WTC11 (cell line): ENCODE results near the gene AADAT.

Experiments
- E2F1 ChIP-seq: sonication (generic); formaldehyde crosslinking; IDR thresholded peaks from 2 replicates; pipeline ENCODE4 v1.8.0; 2022; ENCODE audit warnings: mild to moderate bottlenecking, missing genetic modification reagents
- FOXJ3 ChIP-seq: sonication (generic); formaldehyde crosslinking; IDR thresholded peaks from 2 replicates; pipeline ENCODE4 v1.9.0; 2021; ENCODE audit warnings: missing genetic modification reagents, mild to moderate bottlenecking, borderline replicate concordance
- USF2 ChIP-seq: sonication (generic); formaldehyde crosslinking; IDR thresholded peaks from 2 replicates; pipeline ENCODE4 v1.8.1; 2023; ENCODE audit warnings: mild to moderate bottlenecking, missing genetic modification reagents, moderate library complexity
- TF ChIP-seq, protein P1 (sequence below): sonication (generic); formaldehyde crosslinking; IDR thresholded peaks from 2 replicates; pipeline ENCODE4 v1.8.0; 2022; ENCODE audit warnings: mild to moderate bottlenecking, missing genetic modification reagents

GRCh38 chr4:170080496-170080895, 9.3 kb downstream of the AADAT start:
- TF ChIP-seq USF2 (CRISPR knock-in tag) (no peak), E2F1 (CRISPR knock-in tag) (no peak), FOXJ3 (no peak)
- TF ChIP-seq, protein P1, sequence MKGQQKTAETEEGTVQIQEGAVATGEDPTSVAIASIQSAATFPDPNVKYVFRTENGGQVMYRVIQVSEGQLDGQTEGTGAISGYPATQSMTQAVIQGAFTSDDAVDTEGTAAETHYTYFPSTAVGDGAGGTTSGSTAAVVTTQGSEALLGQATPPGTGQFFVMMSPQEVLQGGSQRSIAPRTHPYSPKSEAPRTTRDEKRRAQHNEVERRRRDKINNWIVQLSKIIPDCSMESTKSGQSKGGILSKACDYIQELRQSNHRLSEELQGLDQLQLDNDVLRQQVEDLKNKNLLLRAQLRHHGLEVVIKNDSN = no peak
